DND-41 (cell line): ENCODE results near the gene CHCHD5.

ENCODE experiments used
- ATAC-seq: fragments of 200-7000 bp; cut with Tn5 transposase; 3 replicates; pipeline ENCODE4 v1.9.1; 2021; ENCODE audit warnings: low read depth; ENCODE audit not compliant: insufficient read depth
- DNase-seq: peaks from one replicate; pipeline ENCODE4 v3.0.0-alpha.2; 2020
- H2AFZ ChIP-seq: 2 replicates; pipeline ENCODE4 v1.6.0; 2012; ENCODE audit warnings: low read depth, low read length
- H3K27ac ChIP-seq: 2 replicates; pipeline ENCODE4 v1.5.1; 2012; ENCODE audit warnings: low read length, inconsistent platforms
- H3K27me3 ChIP-seq: fragments of 200-600 bp; sonication (generic); 2 replicates; pipeline ENCODE4 v1.6.0; 2012; ENCODE audit warnings: low read length, mild to moderate bottlenecking, inconsistent platforms; ENCODE audit not compliant: insufficient read depth, poor library complexity
- H3K36me3 ChIP-seq: 2 replicates; pipeline ENCODE4 v1.5.1; 2012; ENCODE audit warnings: low read length, inconsistent platforms; ENCODE audit not compliant: insufficient read depth
- H3K4me1 ChIP-seq: 2 replicates; pipeline ENCODE4 v1.5.1; 2012; ENCODE audit warnings: mild to moderate bottlenecking, low read length; ENCODE audit not compliant: insufficient read depth
- H3K4me2 ChIP-seq: 2 replicates; pipeline ENCODE4 v1.6.0; 2012; ENCODE audit warnings: mild to moderate bottlenecking, moderate library complexity, low read length, inconsistent platforms; ENCODE audit not compliant: insufficient read depth
- H3K4me3 ChIP-seq, 2 experiments: fragments of 200-600 bp in 1 of 2; shearing (Covaris generic) in 1 of 2; 2 replicates each; pipeline ENCODE4 v1.5.1; 2012 to 2016; ENCODE audit warnings: inconsistent platforms in 2 of 2, low read length in 2 of 2, mild to moderate bottlenecking in 2 of 2, low read depth in 1 of 2, moderate library complexity in 1 of 2
- H3K79me2 ChIP-seq: 2 replicates; pipeline ENCODE4 v1.6.0; 2012; ENCODE audit warnings: low read length, inconsistent platforms; ENCODE audit not compliant: insufficient read depth
- H3K9ac ChIP-seq: 2 replicates; pipeline ENCODE4 v1.6.0; 2012; ENCODE audit warnings: low read depth, mild to moderate bottlenecking, inconsistent platforms, low read length, moderate library complexity
- H3K9me3 ChIP-seq: 2 replicates; pipeline ENCODE4 v1.5.1; 2012; ENCODE audit warnings: low read length, moderate library complexity, mild to moderate bottlenecking, inconsistent platforms; ENCODE audit not compliant: insufficient read depth, severe bottlenecking
- H4K20me1 ChIP-seq: 2 replicates; pipeline ENCODE4 v1.6.0; 2012; ENCODE audit warnings: low read length; ENCODE audit not compliant: insufficient read depth
- CTCF ChIP-seq: IDR thresholded peaks from 2 replicates; pipeline ENCODE4 v1.5.1; 2012; ENCODE audit warnings: borderline replicate concordance, low read length, moderate library complexity, mild to moderate bottlenecking; ENCODE audit not compliant: poor library complexity, severe bottlenecking; ENCODE audit errors: extremely low read depth
- EZH2 ChIP-seq: IDR thresholded peaks from 3 replicates; pipeline ENCODE4 v1.6.1; 2012; ENCODE audit warnings: borderline replicate concordance, low read depth, mild to moderate bottlenecking, moderate library complexity, low read length, inconsistent platforms; ENCODE audit not compliant: severe bottlenecking

The CHCHD5 gene

GRCh38 chr2:112604952-112605351 is 20.5 kb downstream of the CHCHD5 start:
- Histone ChIP-seq H3K36me3 (no peaks in the 10 kb centered on the region), H4K20me1 (no peaks in the 10 kb centered on the region), H3K9me3 (no peaks in the 10 kb centered on the region), H3K4me1 (peaks cover 2% of the 10 kb centered on the region; the same call in 1 of the 2 replicates), H3K9ac (no peak overlapping the region), H2AFZ (no peak overlapping the region), H3K27me3 (no peaks in the 10 kb centered on the region), H3K79me2 (no peaks in the 10 kb centered on the region), H3K4me2 (no peak overlapping the region), H3K27ac (no peak overlapping the region), H3K4me3 (no peak overlapping the region)
- ATAC-seq, result no peak
- no peak for DNase-seq
- TF ChIP-seq EZH2, result no peak
- TF ChIP-seq CTCF, result no peak

- ATAC-seq (no peak), DNase-seq (no peak)
- H4K20me1 ChIP-seq, result no peaks in the 10 kb centered on the region
- H3K27ac ChIP-seq, result no peak overlapping the region
- no peaks in the 10 kb centered on the region for H3K27me3 ChIP-seq
- no peaks in the 10 kb centered on the region for H3K79me2 ChIP-seq
- no peaks in the 10 kb centered on the region for H3K9me3 ChIP-seq
- TF ChIP-seq CTCF (no peak), EZH2 (no peak)
- H3K4me2 ChIP-seq, result no peak overlapping the region
- no peaks in the 10 kb centered on the region for H3K4me1 ChIP-seq
- H3K4me3 ChIP-seq, result no peak overlapping the region
- no peak overlapping the region for H2AFZ ChIP-seq
- no peaks in the 10 kb centered on the region for H3K36me3 ChIP-seq
- no peak overlapping the region for H3K9ac ChIP-seq
These were observed 21.5 kb downstream of the CHCHD5 start for GRCh38 chr2:112605926-112606325.

GRCh38 chr2:112606547-112606946 is 22.1 kb downstream of the CHCHD5 start:
- Histone ChIP-seq H3K4me2 (no peak overlapping the region), H3K27ac (no peak overlapping the region), H3K4me1 (no peaks in the 10 kb centered on the region), H3K27me3 (no peaks in the 10 kb centered on the region), H3K36me3 (no peaks in the 10 kb centered on the region), H3K79me2 (no peaks in the 10 kb centered on the region), H3K4me3 (no peak overlapping the region), H2AFZ (no peak overlapping the region), H3K9ac (no peak overlapping the region), H3K9me3 (no peaks in the 10 kb centered on the region), H4K20me1 (no peaks in the 10 kb centered on the region)
- no peak for DNase-seq
- no peak for ATAC-seq
- TF ChIP-seq CTCF, result no peak
- no peak for TF ChIP-seq EZH2
